HCT116 (cell line): ENCODE measurements around the gene SLC25A48. TPM values are rescaled to one million over a fixed set of nuclear protein-coding genes. Genes with fewer than 3 reads are reported as not detected.

Experiments used
- ATAC-seq: fragments of 200-7000 bp; cut with Tn5 transposase; 2 replicates; pipeline ENCODE4 v1.9.1; 2020; ENCODE audit warnings: mild to moderate bottlenecking, moderate library complexity
- BruUV-seq: library from RNA; stranded (reverse); fragments of 400-500 nt; replicated peaks from 2 replicates; lab custom pipeline; 2021; lab: Mats Ljungman, UMichigan
- CTCF ChIA-PET: fragments of 300-600 bp; sonication (Branson Sonifier 250); formaldehyde crosslinking; loops from one replicate; lab custom pipeline; 2021; ENCODE audit warnings: antibody characterized with exemption; lab: Charles Lee
- POLR2A ChIA-PET: fragments of 300-600, 350-600 bp; sonication (Branson Sonifier 250); formaldehyde crosslinking; loops from one replicate; lab custom pipeline; 2021; ENCODE audit warnings: antibody characterized with exemption; lab: Charles Lee
- RAD21 ChIA-PET, 2 experiments: fragments of 300-600 bp; sonication (Branson Sonifier 250); formaldehyde crosslinking; loops; one replicate each; lab custom pipeline; 2023; ENCODE audit warnings: low total read pairs in 2 of 2; ENCODE audit not compliant: uncharacterized antibody in 2 of 2, unreplicated experiment in 2 of 2, low non-redundant PET in 1 of 2; lab: Charles Lee
- DNase-seq: peaks from one replicate; pipeline ENCODE4 v3.0.0-alpha.2; 2010; ENCODE audit warnings: low read depth, low spot score
- H2AFZ ChIP-seq: fragments of 200-600 bp; shearing (Covaris generic), sonication (generic); 2 replicates; pipeline ENCODE4 v1.6.1; 2017; ENCODE audit warnings: low read depth, mixed run types, mixed read lengths, antibody characterized with exemption, low read length; ENCODE audit not compliant: poor library complexity, severe bottlenecking
- H3K27ac ChIP-seq: 2 replicates; pipeline ENCODE4 v1.5.1; 2012; ENCODE audit warnings: low read depth, low read length
- H3K27me3 ChIP-seq: fragments of 200-600 bp; sonication (generic); 2 replicates; pipeline ENCODE4 v1.6.1; 2016; ENCODE audit warnings: mixed run types, low read length, mixed read lengths; ENCODE audit not compliant: insufficient read depth
- H3K36me3 ChIP-seq, 2 experiments: fragments of 200-500 bp in 1 of 2; fragments of 200-600 bp in 1 of 2; sonication (Bioruptor generic) in 1 of 2; sonication (generic) in 1 of 2; 2 replicates each; pipeline versions ENCODE4 v1.5.1 to v1.6.1; 2014 to 2016; ENCODE audit warnings: low read length in 2 of 2, inconsistent platforms in 1 of 2, mixed read lengths in 1 of 2, mixed run types in 1 of 2; ENCODE audit not compliant: insufficient read depth in 2 of 2, control insufficient read depth in 1 of 2
- H3K4me1 ChIP-seq, 2 experiments: fragments of 200-600 bp in 1 of 2; sonication (generic) in 1 of 2; 2 replicates each; pipeline versions ENCODE4 v1.5.1 to v1.6.1; 2012 to 2017; ENCODE audit warnings: low read length in 2 of 2, inconsistent platforms in 1 of 2, mild to moderate bottlenecking in 1 of 2, mixed read lengths in 1 of 2, mixed run types in 1 of 2, moderate library complexity in 1 of 2; ENCODE audit not compliant: insufficient read depth in 2 of 2, control insufficient read depth in 1 of 2
- H3K4me2 ChIP-seq: fragments of 200-600 bp; sonication (generic); 2 replicates; pipeline ENCODE4 v1.6.1; 2017; ENCODE audit warnings: mixed run types, low read length, mixed read lengths
- H3K4me3 ChIP-seq, 2 experiments: fragments of 200-600 bp in 1 of 2; sonication (generic) in 1 of 2; replicated peaks in 1 of 2; 2 replicates each; pipeline ENCODE4 v1.5.1; 2011 to 2016; ENCODE audit warnings: low read length in 2 of 2, control low read depth in 1 of 2, low read depth in 1 of 2, mild to moderate bottlenecking in 1 of 2, mixed read lengths in 1 of 2, mixed run types in 1 of 2
- H3K79me2 ChIP-seq: fragments of 200-600 bp; sonication (generic); 2 replicates; pipeline ENCODE4 v1.6.1; 2017; ENCODE audit warnings: mild to moderate bottlenecking, mixed run types, low read length, moderate library complexity, mixed read lengths; ENCODE audit not compliant: insufficient read depth
- H3K9ac ChIP-seq: fragments of 200-600 bp; sonication (generic); 2 replicates; pipeline ENCODE4 v1.6.1; 2016; ENCODE audit warnings: low read length, mixed read lengths
- H3K9me2 ChIP-seq: fragments of 200-600 bp; sonication (generic), shearing (Covaris generic); 2 replicates; pipeline ENCODE4 v1.6.1; 2017; ENCODE audit warnings: mixed run types, mild to moderate bottlenecking, moderate library complexity; ENCODE audit not compliant: insufficient read depth
- H3K9me3 ChIP-seq, 2 experiments: fragments of 200-500 bp in 1 of 2; fragments of 200-600 bp in 1 of 2; sonication (Bioruptor generic) in 1 of 2; sonication (generic) in 1 of 2; 2 replicates each; pipeline ENCODE4 v1.6.1; 2014 to 2017; ENCODE audit warnings: low read length in 2 of 2, mixed read lengths in 2 of 2, inconsistent platforms in 1 of 2, low read depth in 1 of 2, mild to moderate bottlenecking in 1 of 2, mixed run types in 1 of 2, moderate library complexity in 1 of 2; ENCODE audit not compliant: control insufficient read depth in 1 of 2, insufficient read depth in 1 of 2
- H4K20me1 ChIP-seq: fragments of 200-600 bp; sonication (generic), shearing (Covaris generic); 2 replicates; pipeline ENCODE4 v1.6.1; 2017; ENCODE audit warnings: mixed run types, mild to moderate bottlenecking, moderate library complexity; ENCODE audit not compliant: insufficient read depth
- CBX3 ChIP-seq: IDR thresholded peaks from 2 replicates; pipeline ENCODE4 v1.6.1; 2012; ENCODE audit warnings: low read depth
- CEBPB ChIP-seq: IDR thresholded peaks from 2 replicates; pipeline ENCODE4 v1.6.1; 2012; ENCODE audit warnings: low read depth
- EGR1 ChIP-seq: IDR thresholded peaks from 2 replicates; pipeline ENCODE4 v1.6.1; 2012; ENCODE audit warnings: low read depth
- EZH2 ChIP-seq: fragments of 200-600 bp; sonication (generic); IDR thresholded peaks from 2 replicates; pipeline ENCODE4 v1.6.1; 2017; ENCODE audit warnings: antibody characterized with exemption, mixed run types
- EZH2phosphoT487 ChIP-seq: fragments of 200-600 bp; IDR thresholded peaks from 2 replicates; pipeline ENCODE4 v1.6.1; 2018; ENCODE audit warnings: antibody characterized with exemption, borderline replicate concordance
- FOSL1 ChIP-seq: IDR thresholded peaks from 2 replicates; pipeline ENCODE4 v1.6.1; 2012; ENCODE audit warnings: low read depth
- SIN3A ChIP-seq: IDR thresholded peaks from 2 replicates; pipeline ENCODE4 v1.6.1; 2012; ENCODE audit warnings: low read depth
- SRF ChIP-seq: IDR thresholded peaks from 2 replicates; pipeline ENCODE4 v1.6.1; 2012; ENCODE audit warnings: low read depth
- TCF7L2 ChIP-seq: IDR thresholded peaks from 2 replicates; pipeline ENCODE4 v1.7.0; 2011; ENCODE audit warnings: borderline replicate concordance, inconsistent platforms; ENCODE audit not compliant: insufficient read depth, insufficient read length; ENCODE audit errors: extremely low read depth
- ZFX ChIP-seq: fragments of 450-650 bp; IDR thresholded peaks from 2 replicates; pipeline ENCODE4 v1.6.1; 2017
- intact Hi-C: fragments of 100-400 bp; cut with micrococcal nuclease; formaldehyde crosslinking; loops from 2 replicates; pipeline ENCODE4 v1.10.0; 2022
- total RNA-seq: library from RNA; stranded (reverse); gene quantifications from one replicate; pipeline ENCODE4 v1.2.1, GENCODE V29; 2021; ENCODE audit not compliant: unreplicated experiment
- TF ChIP-seq, protein P1 (sequence below): IDR thresholded peaks from 2 replicates; pipeline ENCODE4 v1.6.1; 2011; ENCODE audit warnings: mild to moderate bottlenecking, low read length, moderate library complexity; ENCODE audit not compliant: insufficient replicate concordance; ENCODE audit errors: extremely low read depth
- TF ChIP-seq, protein P2 (sequence below), 3 experiments: fragments of 200-600 bp in 1 of 3; sonication (generic) in 1 of 3; IDR thresholded peaks in 2 of 3; conservative IDR thresholded peaks in 1 of 3; 2 replicates each; pipeline ENCODE4 v1.5.1; 2012 to 2017; ENCODE audit warnings: low read depth in 2 of 3, low read length in 2 of 3, antibody characterized with exemption in 1 of 3, borderline replicate concordance in 1 of 3, control low read depth in 1 of 3, mild to moderate bottlenecking in 1 of 3, mixed read lengths in 1 of 3, mixed run types in 1 of 3, moderate library complexity in 1 of 3; ENCODE audit not compliant: insufficient read depth in 1 of 3
- TF ChIP-seq, protein P3 (sequence below): IDR thresholded peaks from 2 replicates; pipeline ENCODE4 v1.6.1; 2012

The SLC25A48 gene
- total RNA-seq, 1 experiment from 2014 or later = 2.8 TPM

DNA sequence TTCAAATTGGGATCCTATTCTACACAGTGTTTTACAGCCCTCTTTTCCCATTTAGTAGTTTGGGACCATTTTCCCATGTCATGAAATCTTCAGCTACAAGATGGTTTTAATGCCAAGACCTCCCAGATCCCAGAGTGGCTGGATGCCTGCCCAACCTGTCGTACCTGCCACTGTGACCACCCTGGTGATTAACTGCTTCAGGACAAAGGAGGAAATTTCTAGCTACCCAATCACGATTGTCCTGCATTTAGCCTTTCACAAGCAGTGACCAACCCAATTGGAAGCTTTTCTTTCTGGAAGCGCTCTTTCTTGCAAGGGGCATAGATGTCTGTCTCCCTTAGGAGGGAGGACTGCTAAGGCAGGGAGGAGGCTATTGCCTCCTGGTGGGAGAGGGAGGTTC is 47.4 kb downstream of the SLC25A48 start:
- H2AFZ ChIP-seq = no peak overlapping the region
- peaks cover 16% of the 10 kb centered on the region in 2 experiments; a peak in 3 of 4 replicates for H3K4me1 ChIP-seq
- ChIA-PET CTCF (interaction anchor here (0.6 to 2.4 kb wide), 6 partner anchors 10 to 330 kb away, joined by 3 to 9 read pairs (median 4); no protein-coding TSS in a partner anchor), RAD21 (no interaction called here), POLR2A (no interaction called here)
- H3K9me2 ChIP-seq = no peaks in the 10 kb centered on the region
- no peaks in the 10 kb centered on the region for H4K20me1 ChIP-seq
- H3K9me3 ChIP-seq = no peaks in the 10 kb centered on the region
- H3K27ac ChIP-seq = no peak overlapping the region
- no peaks in the 10 kb centered on the region for H3K79me2 ChIP-seq
- ATAC-seq = no peak
- H3K27me3 ChIP-seq = no peaks in the 10 kb centered on the region; the same call in 1 of the 2 replicates
- no peak overlapping the region for H3K4me2 ChIP-seq
- intact Hi-C loops = loop anchor here (5.0 kb wide), 1 partner anchor 320 kb away; no protein-coding TSS in a partner anchor
- TF ChIP-seq SRF (no peak), FOSL1 (no peak), EZH2 (no peak), ZFX (no peak), EGR1 (no peak), EZH2phosphoT487 (no peak), SIN3A (no peak), CEBPB (no peak), CBX3 (no peak), TCF7L2 (no peak)
- TF ChIP-seq, protein P1, sequence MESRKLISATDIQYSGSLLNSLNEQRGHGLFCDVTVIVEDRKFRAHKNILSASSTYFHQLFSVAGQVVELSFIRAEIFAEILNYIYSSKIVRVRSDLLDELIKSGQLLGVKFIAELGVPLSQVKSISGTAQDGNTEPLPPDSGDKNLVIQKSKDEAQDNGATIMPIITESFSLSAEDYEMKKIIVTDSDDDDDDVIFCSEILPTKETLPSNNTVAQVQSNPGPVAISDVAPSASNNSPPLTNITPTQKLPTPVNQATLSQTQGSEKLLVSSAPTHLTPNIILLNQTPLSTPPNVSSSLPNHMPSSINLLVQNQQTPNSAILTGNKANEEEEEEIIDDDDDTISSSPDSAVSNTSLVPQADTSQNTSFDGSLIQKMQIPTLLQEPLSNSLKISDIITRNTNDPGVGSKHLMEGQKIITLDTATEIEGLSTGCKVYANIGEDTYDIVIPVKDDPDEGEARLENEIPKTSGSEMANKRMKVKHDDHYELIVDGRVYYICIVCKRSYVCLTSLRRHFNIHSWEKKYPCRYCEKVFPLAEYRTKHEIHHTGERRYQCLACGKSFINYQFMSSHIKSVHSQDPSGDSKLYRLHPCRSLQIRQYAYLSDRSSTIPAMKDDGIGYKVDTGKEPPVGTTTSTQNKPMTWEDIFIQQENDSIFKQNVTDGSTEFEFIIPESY = no peak
- TF ChIP-seq, protein P2, sequence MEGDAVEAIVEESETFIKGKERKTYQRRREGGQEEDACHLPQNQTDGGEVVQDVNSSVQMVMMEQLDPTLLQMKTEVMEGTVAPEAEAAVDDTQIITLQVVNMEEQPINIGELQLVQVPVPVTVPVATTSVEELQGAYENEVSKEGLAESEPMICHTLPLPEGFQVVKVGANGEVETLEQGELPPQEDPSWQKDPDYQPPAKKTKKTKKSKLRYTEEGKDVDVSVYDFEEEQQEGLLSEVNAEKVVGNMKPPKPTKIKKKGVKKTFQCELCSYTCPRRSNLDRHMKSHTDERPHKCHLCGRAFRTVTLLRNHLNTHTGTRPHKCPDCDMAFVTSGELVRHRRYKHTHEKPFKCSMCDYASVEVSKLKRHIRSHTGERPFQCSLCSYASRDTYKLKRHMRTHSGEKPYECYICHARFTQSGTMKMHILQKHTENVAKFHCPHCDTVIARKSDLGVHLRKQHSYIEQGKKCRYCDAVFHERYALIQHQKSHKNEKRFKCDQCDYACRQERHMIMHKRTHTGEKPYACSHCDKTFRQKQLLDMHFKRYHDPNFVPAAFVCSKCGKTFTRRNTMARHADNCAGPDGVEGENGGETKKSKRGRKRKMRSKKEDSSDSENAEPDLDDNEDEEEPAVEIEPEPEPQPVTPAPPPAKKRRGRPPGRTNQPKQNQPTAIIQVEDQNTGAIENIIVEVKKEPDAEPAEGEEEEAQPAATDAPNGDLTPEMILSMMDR (IDR thresholded peaks at IDR 0.05 in 2 of 3, conservative IDR thresholded peaks at IDR 0.05 in 1 of 3; ENCODE audit: borderline replicate concordance in 1 of 3, insufficient read depth in 1 of 3, low read depth in 2 of 3, low read length in 2 of 3) = no peak
- TF ChIP-seq, protein P3, sequence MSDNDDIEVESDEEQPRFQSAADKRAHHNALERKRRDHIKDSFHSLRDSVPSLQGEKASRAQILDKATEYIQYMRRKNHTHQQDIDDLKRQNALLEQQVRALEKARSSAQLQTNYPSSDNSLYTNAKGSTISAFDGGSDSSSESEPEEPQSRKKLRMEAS = no peak
- no peak for DNase-seq
- no peaks in the 10 kb centered on the region for H3K36me3 ChIP-seq
- H3K4me3 ChIP-seq = no peak overlapping the region
- BruUV-seq = no TSS peak
- H3K9ac ChIP-seq = no peak overlapping the region
